ENCODE measurements around the gene ARHGAP22. TPM values are rescaled to one million over a fixed set of nuclear protein-coding genes. Genes with fewer than 3 reads are reported as not detected.

The ARHGAP22 gene
- total RNA-seq, 1 donor from 2014 or later, result 3.2 TPM

- no peak overlapping the region for H3K27ac ChIP-seq
- H3K9me3 ChIP-seq, result no peaks in the 10 kb centered on the region
- peak in 1 of 2 donors; percentile 74 for DNase-seq (ENCODE audit: extremely low spot score in 2 of 2)
- TF ChIP-seq POLR2AphosphoS5 (IDR thresholded peaks at IDR 0.05; ENCODE audit: insufficient read depth in 1 of 2, low read depth in 1 of 2) (no peak), CTCF (IDR thresholded peaks at IDR 0.05) (no peak), POLR2A (IDR thresholded peaks at IDR 0.05) (no peak)
- no peaks in the 10 kb centered on the region for H3K27me3 ChIP-seq
- H3K4me3 ChIP-seq, result no peak overlapping the region
- intact Hi-C loops (cut with DNase I), result no loop called here
- H3K36me3 ChIP-seq, result no peaks in the 10 kb centered on the region
- H3K4me1 ChIP-seq, result no peaks in the 10 kb centered on the region
These were observed 147.8 kb downstream of the ARHGAP22 start for GRCh38 chr10:48456808-48457761.

- H3K27me3 ChIP-seq, result no peaks in the 10 kb centered on the region
- no peaks in the 10 kb centered on the region for H3K9me3 ChIP-seq
- intact Hi-C loops (cut with DNase I), result no loop called here
- H3K27ac ChIP-seq, result no peak overlapping the region
- no peak overlapping the region for H3K4me3 ChIP-seq
- H3K4me1 ChIP-seq, result no peaks in the 10 kb centered on the region
- no peak for TF ChIP-seq POLR2AphosphoS5 (IDR thresholded peaks at IDR 0.05; ENCODE audit: insufficient read depth in 1 of 2, low read depth in 1 of 2)
- no peak for TF ChIP-seq POLR2A (IDR thresholded peaks at IDR 0.05)
- no peak for TF ChIP-seq CTCF (IDR thresholded peaks at IDR 0.05)
- no peak for DNase-seq (ENCODE audit: extremely low spot score in 2 of 2)
- no peaks in the 10 kb centered on the region for H3K36me3 ChIP-seq
These were observed 148.5 kb downstream of the ARHGAP22 start for GRCh38 chr10:48456361-48456804.

- TF ChIP-seq CTCF (IDR thresholded peaks at IDR 0.05) (no peak), POLR2A (IDR thresholded peaks at IDR 0.05) (no peak), POLR2AphosphoS5 (IDR thresholded peaks at IDR 0.05; ENCODE audit: insufficient read depth in 1 of 2, low read depth in 1 of 2) (no peak)
- Histone ChIP-seq H3K27ac (no peak overlapping the region), H3K4me3 (no peak overlapping the region), H3K36me3 (no peaks in the 10 kb centered on the region), H3K9me3 (no peaks in the 10 kb centered on the region), H3K4me1 (no peaks in the 10 kb centered on the region), H3K27me3 (no peaks in the 10 kb centered on the region)
- intact Hi-C loops (cut with DNase I), result no loop called here
- peak; percentile 76 to 95 for DNase-seq (ENCODE audit: extremely low spot score in 2 of 2)
These were observed 149.3 kb downstream of the ARHGAP22 start for GRCh38 chr10:48455392-48456151.

- no peak for TF ChIP-seq CTCF (IDR thresholded peaks at IDR 0.05)
- TF ChIP-seq POLR2A (IDR thresholded peaks at IDR 0.05), result no peak
- no peak for TF ChIP-seq POLR2AphosphoS5 (IDR thresholded peaks at IDR 0.05; ENCODE audit: insufficient read depth in 1 of 2, low read depth in 1 of 2)
- Histone ChIP-seq H3K27ac (no peak overlapping the region), H3K9me3 (no peaks in the 10 kb centered on the region), H3K4me1 (no peaks in the 10 kb centered on the region), H3K4me3 (no peak overlapping the region), H3K36me3 (no peaks in the 10 kb centered on the region), H3K27me3 (no peaks in the 10 kb centered on the region)
- intact Hi-C loops (cut with DNase I), result no loop called here
- peak in 1 of 2 donors; percentile 85 for DNase-seq (ENCODE audit: extremely low spot score in 2 of 2)
These were observed 149.8 kb downstream of the ARHGAP22 start for GRCh38 chr10:48455055-48455391.

All from vagina (tissue), 2 donors.